H9 (cell line): ENCODE measurements around the gene WDR81. TPM values are rescaled to one million over a fixed set of nuclear protein-coding genes. Genes with fewer than 3 reads are reported as not detected.

ENCODE experiments used
- DNase-seq: peaks from one replicate; pipeline ENCODE4 v3.0.0-alpha.2; 2017
- H2AFZ ChIP-seq: one replicate; pipeline ENCODE4 v1.6.1; 2013; ENCODE audit warnings: mild to moderate bottlenecking, low read length, control low read depth, moderate library complexity
- H2AK5ac ChIP-seq: 2 replicates; pipeline ENCODE4 v1.6.1; 2013; ENCODE audit warnings: low read length, control low read depth, mixed read lengths; ENCODE audit not compliant: insufficient read length
- H2BK120ac ChIP-seq: one replicate; pipeline ENCODE4 v1.6.1; 2013; ENCODE audit warnings: low read depth, mild to moderate bottlenecking, low read length, control low read depth, inconsistent platforms; ENCODE audit not compliant: poor library complexity, severe bottlenecking
- H2BK12ac ChIP-seq: 2 replicates; pipeline ENCODE4 v1.6.1; 2013; ENCODE audit warnings: low read length, control low read depth, mixed read lengths, low read depth; ENCODE audit not compliant: insufficient read length
- H2BK15ac ChIP-seq: 2 replicates; pipeline ENCODE4 v1.6.1; 2013; ENCODE audit warnings: low read depth, low read length, control low read depth
- H2BK20ac ChIP-seq: one replicate; pipeline ENCODE4 v1.6.1; 2013; ENCODE audit warnings: low read depth, mild to moderate bottlenecking, low read length, control low read depth, inconsistent platforms; ENCODE audit not compliant: poor library complexity, severe bottlenecking
- H2BK5ac ChIP-seq: 2 replicates; pipeline ENCODE4 v1.6.1; 2013; ENCODE audit warnings: low read length, control low read depth, mixed read lengths; ENCODE audit not compliant: insufficient read length
- H3K14ac ChIP-seq: 2 replicates; pipeline ENCODE4 v1.6.1; 2013; ENCODE audit warnings: low read length, control low read depth; ENCODE audit not compliant: insufficient read depth
- H3K18ac ChIP-seq: 2 replicates; pipeline ENCODE4 v1.6.1; 2013; ENCODE audit warnings: low read depth, mild to moderate bottlenecking, mixed read lengths, low read length, control low read depth; ENCODE audit not compliant: insufficient read length
- H3K23ac ChIP-seq: 2 replicates; pipeline ENCODE4 v1.6.1; 2013; ENCODE audit warnings: low read length, control low read depth, mixed read lengths, low read depth; ENCODE audit not compliant: insufficient read length
- H3K23me2 ChIP-seq: 2 replicates; pipeline ENCODE4 v1.6.1; 2013; ENCODE audit warnings: low read depth, mild to moderate bottlenecking, mixed read lengths, low read length, control low read depth; ENCODE audit not compliant: insufficient read length, poor library complexity, severe bottlenecking
- H3K27ac ChIP-seq: 2 replicates; pipeline ENCODE4 v1.5.1; 2013; ENCODE audit warnings: low read length, control low read depth, mixed read lengths, low read depth; ENCODE audit not compliant: insufficient read length
- H3K27me3 ChIP-seq: 2 replicates; pipeline ENCODE4 v1.6.1; 2013; ENCODE audit warnings: low read length, control low read depth, inconsistent platforms; ENCODE audit not compliant: insufficient read depth
- H3K4ac ChIP-seq: 2 replicates; pipeline ENCODE4 v1.6.1; 2013; ENCODE audit warnings: low read depth, mild to moderate bottlenecking, control low read depth, inconsistent platforms, low read length, moderate library complexity
- H3K4me1 ChIP-seq: 2 replicates; pipeline ENCODE4 v1.6.1; 2013; ENCODE audit warnings: low read length, control low read depth, inconsistent platforms; ENCODE audit not compliant: insufficient read depth
- H3K4me2 ChIP-seq: 2 replicates; pipeline ENCODE4 v1.6.1; 2013; ENCODE audit warnings: low read length, control low read depth, mixed read lengths; ENCODE audit not compliant: insufficient read length, insufficient read depth
- H3K56ac ChIP-seq: 2 replicates; pipeline ENCODE4 v1.6.1; 2013; ENCODE audit warnings: low read depth, mild to moderate bottlenecking, mixed read lengths, low read length, control low read depth; ENCODE audit not compliant: insufficient read length
- H3K79me1 ChIP-seq: 2 replicates; pipeline ENCODE4 v1.6.1; 2013; ENCODE audit warnings: low read depth, mild to moderate bottlenecking, moderate library complexity, low read length, control low read depth, inconsistent platforms; ENCODE audit not compliant: insufficient read depth, poor library complexity, severe bottlenecking
- H3K79me2 ChIP-seq: 2 replicates; pipeline ENCODE4 v1.6.1; 2013; ENCODE audit warnings: low read length, control low read depth, inconsistent platforms; ENCODE audit not compliant: insufficient read depth
- H3K9ac ChIP-seq: 2 replicates; pipeline ENCODE4 v1.6.1; 2013; ENCODE audit warnings: low read length, control low read depth, mixed read lengths; ENCODE audit not compliant: insufficient read length; ENCODE audit errors: extremely low read depth
- H3K9me3 ChIP-seq: one replicate; pipeline ENCODE4 v1.6.1; 2013; ENCODE audit warnings: low read depth, low read length, inconsistent platforms; ENCODE audit not compliant: control insufficient read depth
- H3T11ph ChIP-seq: one replicate; pipeline ENCODE4 v1.6.1; 2013; ENCODE audit warnings: mild to moderate bottlenecking, low read length, control low read depth, inconsistent platforms
- H4K20me1 ChIP-seq: one replicate; pipeline ENCODE4 v1.6.1; 2013; ENCODE audit not compliant: control insufficient read depth, insufficient read length, insufficient read depth
- H4K5ac ChIP-seq: 2 replicates; pipeline ENCODE4 v1.6.1; 2013; ENCODE audit warnings: low read depth, mild to moderate bottlenecking, mixed read lengths, low read length, control low read depth; ENCODE audit not compliant: insufficient read length
- H4K8ac ChIP-seq: replicated peaks from 2 replicates; pipeline ENCODE4 v1.6.1; 2013; ENCODE audit warnings: low read length, control low read depth, mixed read lengths, low read depth; ENCODE audit not compliant: insufficient read length
- H4K91ac ChIP-seq: 2 replicates; pipeline ENCODE4 v1.6.1; 2013; ENCODE audit warnings: low read depth, mild to moderate bottlenecking, moderate library complexity, mixed read lengths, low read length, control low read depth; ENCODE audit not compliant: insufficient read length
- H3K27ac Mint-ChIP-seq, 3 experiments: 2 replicates in 2 of 3; 3 replicates in 1 of 3; pipeline ENCODE4 v1.8.0; 2020 to 2021; ENCODE audit warnings: mixed read lengths in 3 of 3, mild to moderate bottlenecking in 1 of 3, moderate library complexity in 1 of 3
- H3K27me3 Mint-ChIP-seq: 2 replicates; pipeline ENCODE4 v1.8.0; 2021; ENCODE audit warnings: low read depth, mild to moderate bottlenecking, moderate library complexity, mixed read lengths
- H3K36me3 Mint-ChIP-seq, 3 experiments: 2 replicates in 2 of 3; 3 replicates in 1 of 3; pipeline ENCODE4 v1.8.0; 2020 to 2021; ENCODE audit warnings: low read depth in 3 of 3, mixed read lengths in 3 of 3; ENCODE audit not compliant: insufficient read depth in 1 of 3
- H3K4me1 Mint-ChIP-seq, 2 experiments: 2 replicates each; pipeline ENCODE4 v1.8.0; 2020; ENCODE audit warnings: mixed read lengths in 2 of 2
- H3K4me3 Mint-ChIP-seq, 2 experiments: 2 replicates in 1 of 2; 3 replicates in 1 of 2; pipeline ENCODE4 v1.8.0; 2020 to 2021; ENCODE audit warnings: mild to moderate bottlenecking in 2 of 2, mixed read lengths in 2 of 2, moderate library complexity in 1 of 2
- H3K9me3 Mint-ChIP-seq, 2 experiments: 2 replicates in 1 of 2; 3 replicates in 1 of 2; pipeline ENCODE4 v1.8.0; 2020; ENCODE audit warnings: mild to moderate bottlenecking in 2 of 2, mixed read lengths in 2 of 2, moderate library complexity in 1 of 2
- CTCF ChIP-seq: fragments of 200-600 bp; sonication (generic); conservative IDR thresholded peaks from 3 replicates; pipeline ENCODE4 v1.8.0; 2021; ENCODE audit warnings: antibody characterized with exemption, mild to moderate bottlenecking
- WGBS: extraction: QIAGEN DNeasy Blood & Tissue Kit; methylation state at CpG from one replicate; pipeline ENCODE4 v1.1.7; 2013; ENCODE audit warnings: missing lambda C conversion rate, low lambda C conversion rate, mixed read lengths; ENCODE audit not compliant: insufficient read length; ENCODE audit errors: extremely low coverage; 5-methylcytosine and 5-hydroxymethylcytosine counted together
- total RNA-seq: library from RNA; stranded (reverse); gene quantifications from 2 replicates; pipeline ENCODE4 v1.2.1, GENCODE V29; 2021

Gene WDR81
- total RNA-seq, 1 experiment from 2014 or later, result 20.2 TPM

GRCh38 chr17:1735418-1735817 lies 10.9 kb downstream of the WDR81 start:
- Mint-ChIP-seq H3K27me3 (no peaks in the 10 kb centered on the region; the same call in 1 of the 2 replicates), H3K27ac (0 out of 7 replicates have a peak overlapping the region, but pooled peaks of 1 of the 3 experiments have one; percentile 28), H3K36me3 (peaks cover 0 to 7% (median 3%) of the 10 kb centered on the region in 3 experiments; a peak in 3 of 7 replicates), H3K9me3 (peaks cover 0 to 9% of the 10 kb centered on the region in 2 experiments; a peak in 1 of 5 replicates), H3K4me1 (peaks cover 6 to 12% of the 10 kb centered on the region in 2 experiments; a peak in 1 of 4 replicates), H3K4me3 (no peak overlapping the region)
- WGBS, result no CpG with 5 or more reads among the region's 10 CpGs
- Histone ChIP-seq H3K18ac (no peak overlapping the region), H2BK12ac (no peak overlapping the region), H3K4me2 (no peak overlapping the region), H3K14ac (no peak overlapping the region), H2BK15ac (no peak overlapping the region), H3K27me3 (no peaks in the 10 kb centered on the region), H2BK120ac (no peak overlapping the region), H2BK5ac (no peak overlapping the region), H3K23me2 (no peaks in the 10 kb centered on the region), H3K79me1 (no peaks in the 10 kb centered on the region), H3K56ac (no peak overlapping the region), H3K79me2 (no peaks in the 10 kb centered on the region), H4K8ac (no peak overlapping the region), H3K27ac (no peak overlapping the region), H3K9ac (no peak overlapping the region), H3T11ph (no peak overlapping the region), H4K20me1 (no peaks in the 10 kb centered on the region), H3K4ac (no peak overlapping the region), H2AFZ (no peak overlapping the region), H3K9me3 (no peaks in the 10 kb centered on the region), H4K91ac (no peak overlapping the region), H3K23ac (no peak overlapping the region), H4K5ac (no peak overlapping the region), H3K4me1 (no peaks in the 10 kb centered on the region; the same call in 1 of the 2 replicates), H2AK5ac (no peak overlapping the region), H2BK20ac (no peak overlapping the region)
- no peak for DNase-seq
- TF ChIP-seq CTCF, result no peak
